ENCODE results near the gene PUS7L.
"Not testable (repeated sequence)": the region's sequence is repeated elsewhere in the genome, so short reads cannot be mapped to it uniquely, and the experiment has no call there.

Gene PUS7L, protein sequence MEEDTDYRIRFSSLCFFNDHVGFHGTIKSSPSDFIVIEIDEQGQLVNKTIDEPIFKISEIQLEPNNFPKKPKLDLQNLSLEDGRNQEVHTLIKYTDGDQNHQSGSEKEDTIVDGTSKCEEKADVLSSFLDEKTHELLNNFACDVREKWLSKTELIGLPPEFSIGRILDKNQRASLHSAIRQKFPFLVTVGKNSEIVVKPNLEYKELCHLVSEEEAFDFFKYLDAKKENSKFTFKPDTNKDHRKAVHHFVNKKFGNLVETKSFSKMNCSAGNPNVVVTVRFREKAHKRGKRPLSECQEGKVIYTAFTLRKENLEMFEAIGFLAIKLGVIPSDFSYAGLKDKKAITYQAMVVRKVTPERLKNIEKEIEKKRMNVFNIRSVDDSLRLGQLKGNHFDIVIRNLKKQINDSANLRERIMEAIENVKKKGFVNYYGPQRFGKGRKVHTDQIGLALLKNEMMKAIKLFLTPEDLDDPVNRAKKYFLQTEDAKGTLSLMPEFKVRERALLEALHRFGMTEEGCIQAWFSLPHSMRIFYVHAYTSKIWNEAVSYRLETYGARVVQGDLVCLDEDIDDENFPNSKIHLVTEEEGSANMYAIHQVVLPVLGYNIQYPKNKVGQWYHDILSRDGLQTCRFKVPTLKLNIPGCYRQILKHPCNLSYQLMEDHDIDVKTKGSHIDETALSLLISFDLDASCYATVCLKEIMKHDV

GRCh38 chr12:43758728-43759563 is at the start of gene PUS7L, which contains the start of gene IRAK4:
PUS7L (minus strand) TSS chr12:43758790; CDS start chr12:43755245, 3,545 bp downstream.
IRAK4 (plus strand) TSS chr12:43758951; CDS start chr12:43768112, 9,161 bp downstream.
- peak; percentile 86 to 92 (median 92) for DNase-seq (ENCODE audit: low read depth in 3 of 3)

DNA sequence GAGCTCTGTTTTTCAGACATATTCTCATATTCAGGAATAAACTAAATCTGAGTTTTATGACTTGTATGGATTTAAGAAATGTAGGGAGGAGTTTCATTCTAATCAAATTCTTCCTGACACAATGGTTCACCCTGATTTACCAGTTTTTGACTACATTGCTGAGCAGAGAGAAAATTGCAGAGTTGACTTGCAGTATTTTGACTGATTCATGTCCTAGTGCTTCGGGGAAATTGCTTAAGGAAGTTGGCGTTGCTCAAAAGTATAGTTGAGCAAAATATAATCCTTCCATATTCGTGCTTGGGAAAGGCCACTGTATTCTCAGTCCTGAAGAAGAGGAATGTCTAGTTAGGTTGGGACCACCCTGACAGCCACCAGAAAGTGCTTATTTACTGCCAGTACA is 48.8 kb upstream of the PUS7L start:
- no peak for DNase-seq (ENCODE audit: low read depth in 3 of 3)

- DNase-seq (ENCODE audit: low read depth in 3 of 3) = no peak
These were observed 48.1 kb upstream of the PUS7L start for GRCh38 chr12:43806737-43807072.

GRCh38 chr12:43805860-43806736 is 47.5 kb upstream of the PUS7L start, which contains the start of gene TWF1:
TWF1 (minus strand) TSS chr12:43806317; CDS start chr12:43806245, 72 bp downstream.
- peak; percentile 68 to 80 (median 73) for DNase-seq (ENCODE audit: low read depth in 3 of 3)

DNA sequence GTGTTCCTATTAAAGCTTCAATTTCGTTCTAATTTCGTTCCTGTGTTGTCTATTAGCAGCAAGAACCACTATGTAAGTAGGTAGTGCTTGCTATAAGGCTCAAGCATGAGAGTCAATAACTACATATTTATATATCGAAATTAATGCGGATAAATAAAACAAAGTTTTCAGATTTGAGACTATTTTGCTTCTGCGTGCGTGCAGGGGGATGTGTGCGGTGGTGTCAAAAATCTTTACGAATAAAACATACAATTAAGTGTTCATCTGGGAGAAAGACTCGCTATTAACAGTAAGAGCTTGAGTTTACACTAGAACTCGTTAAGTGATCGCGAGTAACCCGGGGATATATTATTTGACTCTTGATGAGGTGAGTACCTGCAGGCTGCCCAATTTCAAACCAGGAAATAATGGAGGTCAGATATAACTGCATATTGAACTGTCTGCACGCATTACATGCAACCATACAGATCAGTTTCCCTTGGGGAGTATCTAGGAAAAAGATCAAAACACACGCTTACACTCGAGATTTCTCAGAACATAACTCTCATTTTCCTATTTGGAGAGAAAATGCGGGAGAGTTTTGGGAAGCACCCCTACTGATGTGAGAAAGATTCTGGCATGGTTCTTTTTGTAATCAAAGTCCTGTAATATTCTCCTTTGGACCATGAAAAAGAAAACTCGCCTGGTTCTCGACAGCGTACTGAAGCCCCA is 46.7 kb upstream of the PUS7L start:
- no peak for DNase-seq (ENCODE audit: low read depth in 3 of 3)

GRCh38 chr12:43797561-43798217 is 39.1 kb upstream of the PUS7L start:
- DNase-seq (ENCODE audit: low read depth in 3 of 3) = no peak

GRCh38 chr12:43795716-43796280 is 37.2 kb upstream of the PUS7L start:
- no peak for DNase-seq (ENCODE audit: low read depth in 3 of 3)

DNA sequence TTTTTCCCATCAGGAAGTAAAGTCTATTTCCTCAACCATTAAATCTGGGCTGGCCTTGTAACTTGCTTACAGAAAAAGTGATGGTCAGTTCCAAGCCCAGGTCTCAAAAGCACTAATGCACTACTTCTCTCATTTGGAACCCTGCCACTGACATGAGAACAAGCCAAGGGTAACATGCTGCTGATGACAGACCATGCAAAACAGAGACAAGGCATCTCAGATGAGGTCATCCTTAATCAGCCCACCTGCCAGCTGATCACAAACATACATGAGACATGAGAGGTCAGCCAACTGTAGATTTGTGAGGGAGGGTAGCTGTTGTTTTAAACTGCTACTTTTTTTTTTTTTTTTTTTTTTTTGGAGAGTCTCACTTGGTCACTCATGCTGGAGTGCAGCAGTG is 31.4 kb upstream of the PUS7L start:
- no peak for DNase-seq (ENCODE audit: low read depth in 3 of 3)

DNA sequence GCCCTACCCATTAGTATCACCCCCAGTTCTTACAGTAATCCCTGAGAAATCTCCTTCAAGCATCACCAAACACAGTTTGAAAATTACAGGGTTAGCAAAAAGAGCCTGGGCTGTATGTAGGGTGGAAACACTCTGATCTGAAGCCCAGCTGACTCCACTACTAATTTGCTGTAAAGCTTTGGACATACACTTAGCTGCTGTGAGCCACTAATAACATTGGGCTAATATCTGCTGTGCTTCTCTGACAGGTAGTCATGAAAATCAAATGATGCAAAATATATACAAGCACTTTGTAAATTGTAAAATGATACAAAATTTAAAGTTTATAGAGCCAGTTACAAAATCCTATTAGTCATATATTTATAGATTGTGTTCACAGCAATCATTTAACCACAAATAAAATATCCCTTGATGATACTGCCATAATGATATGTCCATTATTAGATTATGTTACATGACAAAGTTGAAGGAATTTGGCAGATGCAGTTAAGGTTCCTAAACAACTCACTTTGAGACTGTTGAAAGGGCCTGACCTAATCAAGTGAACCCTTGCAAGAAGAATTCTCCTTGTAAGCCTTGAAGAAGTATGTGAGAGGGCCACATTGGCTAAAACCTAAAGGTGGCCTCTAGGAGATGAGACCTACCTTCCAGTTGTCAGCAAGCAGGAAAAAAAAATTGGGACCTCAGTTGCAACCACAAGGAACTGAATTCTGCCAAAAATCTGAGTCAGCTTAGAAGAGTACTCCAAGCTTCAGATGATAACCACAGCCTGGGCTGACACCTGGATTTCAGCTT is 28.5 kb upstream of the PUS7L start:
- no peak for DNase-seq (ENCODE audit: low read depth in 3 of 3)

- DNase-seq (ENCODE audit: low read depth in 3 of 3) = no peak
These were observed 17.9 kb upstream of the PUS7L start for GRCh38 chr12:43776498-43776897.

- DNase-seq (ENCODE audit: low read depth in 3 of 3) = no peak
These were observed 7.7 kb upstream of the PUS7L start for GRCh38 chr12:43766291-43766690.

GRCh38 chr12:43764528-43764927 is 5.9 kb upstream of the PUS7L start:
- no peak for DNase-seq (ENCODE audit: low read depth in 3 of 3)

GRCh38 chr12:43763769-43764168 is 5.2 kb upstream of the PUS7L start:
- no peak for DNase-seq (ENCODE audit: low read depth in 3 of 3)

- DNase-seq (ENCODE audit: low read depth in 3 of 3) = no peak
These were observed 4.0 kb upstream of the PUS7L start for GRCh38 chr12:43762596-43762995.

- no peak for DNase-seq (ENCODE audit: low read depth in 3 of 3)
These were observed 2.9 kb upstream of the PUS7L start for GRCh38 chr12:43761500-43761899.

GRCh38 chr12:43760396-43760795 is 1.8 kb upstream of the PUS7L start:
- no peak for DNase-seq (ENCODE audit: low read depth in 3 of 3)

DNA sequence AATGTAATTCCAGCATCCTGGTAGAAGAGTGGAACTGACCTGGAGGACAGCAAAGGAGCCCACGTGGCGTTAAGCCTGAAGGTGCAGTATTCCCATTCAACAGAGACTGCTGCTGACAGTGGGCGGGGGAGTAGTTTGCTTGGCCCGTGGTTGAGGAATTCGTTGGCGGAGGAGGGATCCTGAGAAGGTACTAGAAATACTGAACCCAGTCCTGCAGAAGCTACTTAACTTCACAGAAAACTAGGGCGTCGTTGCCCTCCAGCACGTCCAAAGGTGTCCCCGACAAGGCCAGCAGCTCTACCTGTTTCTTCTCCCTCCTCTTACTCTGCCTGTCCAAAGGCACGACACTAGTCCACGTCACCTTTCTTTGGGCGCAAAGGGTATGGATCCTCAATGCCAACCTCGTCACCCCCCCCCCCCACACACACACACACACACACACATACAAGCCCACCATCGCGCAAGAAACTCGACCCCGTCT is 303 bp downstream of the PUS7L start:
- peak in 2 of 3 experiments; percentile 4 to 12 for DNase-seq (ENCODE audit: low read depth in 3 of 3)

- no peak for DNase-seq (ENCODE audit: low read depth in 3 of 3)
These were observed 4.6 kb downstream of the PUS7L start for GRCh38 chr12:43754015-43754414.

DNA sequence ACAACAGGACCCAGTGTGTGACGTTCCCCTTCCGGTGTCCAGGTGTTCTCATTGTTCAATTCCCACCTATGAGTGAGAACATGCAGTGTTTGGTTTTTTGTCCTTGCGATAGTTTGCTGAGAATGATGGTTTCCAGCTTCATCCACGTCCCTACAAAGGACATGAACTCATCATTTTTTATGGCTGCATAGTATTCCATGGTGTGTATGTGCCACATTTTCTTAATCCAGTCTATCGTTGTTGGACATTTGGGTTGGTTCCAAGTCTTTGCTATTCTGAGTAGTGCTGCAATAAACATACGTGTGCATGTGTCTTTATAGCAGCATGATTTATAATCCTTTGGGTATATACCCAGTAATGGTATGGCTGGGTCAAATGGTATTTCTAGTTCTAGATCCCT is 7.2 kb downstream of the PUS7L start:
- not testable (repeated sequence) for DNase-seq (ENCODE audit: low read depth in 3 of 3)
